Left lung (tissue), 10 donors: ENCODE data around the gene PGLYRP2. TPM values are rescaled to one million over a fixed set of nuclear protein-coding genes. Genes with fewer than 3 reads are reported as not detected.
"Not testable (repeated sequence)": the region's sequence is repeated elsewhere in the genome, so short reads cannot be mapped to it uniquely, and the experiment has no call there.

ENCODE experiments used
- ATAC-seq: fragments of 200-7000 bp; cut with Tn5 transposase; one replicate; pipeline ENCODE4 v1.9.1; 2020; ENCODE audit warnings: moderate library complexity
- DNase-seq, 4 donors: peaks; one replicate each; pipeline ENCODE4 v3.0.0-alpha.2; 2013 to 2020
- H3K27ac ChIP-seq, 2 donors: fragments of 200-600 bp; sonication (generic) in 1 of 2; one replicate each; pipeline versions ENCODE4 v1.5.0 to v1.8.0; 2020 to 2021
- H3K27me3 ChIP-seq, 2 donors: fragments of 200-600 bp; sonication (generic) in 1 of 2; one replicate each; pipeline versions ENCODE4 v1.5.0 to v1.8.0; 2020 to 2021
- H3K36me3 ChIP-seq, 2 donors: fragments of 200-600 bp; sonication (generic) in 1 of 2; one replicate each; pipeline versions ENCODE4 v1.5.0 to v1.8.0; 2020 to 2021
- H3K4me1 ChIP-seq, 2 donors: fragments of 200-600 bp; one replicate each; pipeline ENCODE4 v1.8.0; 2021
- H3K4me3 ChIP-seq, 2 donors: fragments of 200-600 bp; sonication (generic) in 1 of 2; one replicate each; pipeline versions ENCODE4 v1.5.0 to v1.8.0; 2020 to 2021; ENCODE audit warnings: mild to moderate bottlenecking in 1 of 2
- H3K9me3 ChIP-seq, 2 donors: fragments of 200-600 bp; sonication (generic) in 1 of 2; one replicate each; pipeline versions ENCODE4 v1.5.0 to v1.8.0; 2020 to 2021
- CTCF ChIP-seq, 2 donors: fragments of 200-600 bp; sonication (generic) in 1 of 2; IDR thresholded peaks; one replicate each; pipeline versions ENCODE4 v1.5.0 to v1.8.0; 2021; ENCODE audit warnings: antibody characterized with exemption in 2 of 2
- intact Hi-C, 2 donors: fragments of 100-400 bp; cut with DNase I; formaldehyde crosslinking; loops; one replicate each; pipeline versions ENCODE4 v1.11.2 to v1.14.2; 2022
- polyA plus RNA-seq, 6 donors: library from polyadenylated mRNA; unstranded; fragments of 120-200 nt; gene quantifications; one replicate each; pipeline ENCODE4 v1.2.1, GENCODE V29; 2013; ENCODE audit not compliant: insufficient read length in 6 of 6
- total RNA-seq, 2 donors: library from RNA; stranded (reverse); fragmentation: NEBNext Ultra II Directional; extraction: Animal tissue kit (Norgen Biotek cat#: 25700); gene quantifications; one replicate each; pipeline ENCODE4 v1.2.1, GENCODE V29; 2021
- donor health status: DM: no; HTN: yes; CAD: no.
- donor health status: DM: no; HTN: no; CAD: no.

The PGLYRP2 gene
- total and polyA plus RNA-seq, 8 donors = not detected

- Histone ChIP-seq H3K36me3 (no peaks in the 10 kb centered on the region), H3K4me3 (no peak overlapping the region), H3K4me1 (no peaks in the 10 kb centered on the region), H3K9me3 (no peaks in the 10 kb centered on the region), H3K27ac (no peak overlapping the region), H3K27me3 (peaks cover 0 to 10% of the 10 kb centered on the region in 2 donors)
- intact Hi-C loops = no loop called here
- DNase-seq (no peak), ATAC-seq (no peak)
- no peak for TF ChIP-seq CTCF (IDR thresholded peaks at IDR 0.05)
These were observed 3.0 kb downstream of the PGLYRP2 start for GRCh38 chr19:15476325-15476724.

- no peak overlapping the region for H3K27ac ChIP-seq
- no peak for ATAC-seq
- DNase-seq = no peak
- no peaks in the 10 kb centered on the region for H3K36me3 ChIP-seq
- H3K27me3 ChIP-seq = peaks cover 0 to 17% of the 10 kb centered on the region in 2 donors
- intact Hi-C loops = no loop called here
- H3K4me3 ChIP-seq = no peak overlapping the region
- no peak for TF ChIP-seq CTCF (IDR thresholded peaks at IDR 0.05)
- no peaks in the 10 kb centered on the region for H3K9me3 ChIP-seq
- H3K4me1 ChIP-seq = no peaks in the 10 kb centered on the region
These were observed 3.7 kb downstream of the PGLYRP2 start for GRCh38 chr19:15475611-15476010.

GRCh38 chr19:15475169-15475568 lies 4.1 kb downstream of the PGLYRP2 start:
- ATAC-seq (no peak), DNase-seq (no peak)
- no peaks in the 10 kb centered on the region for H3K4me1 ChIP-seq
- intact Hi-C loops = no loop called here
- H3K9me3 ChIP-seq = no peaks in the 10 kb centered on the region
- no peak overlapping the region for H3K4me3 ChIP-seq
- no peaks in the 10 kb centered on the region for H3K36me3 ChIP-seq
- H3K27ac ChIP-seq = no peak overlapping the region
- no peak for TF ChIP-seq CTCF (IDR thresholded peaks at IDR 0.05)
- H3K27me3 ChIP-seq = peaks cover 0 to 21% of the 10 kb centered on the region in 2 donors

GRCh38 chr19:15473821-15474220 lies 5.5 kb downstream of the PGLYRP2 start:
- H3K27me3 ChIP-seq = peaks cover 10 to 35% of the 10 kb centered on the region in 2 donors
- DNase-seq, H3K36me3 ChIP-seq, H3K27ac ChIP-seq, H3K9me3 ChIP-seq, ATAC-seq, H3K4me3 ChIP-seq, intact Hi-C loops: not testable (repeated sequence)
- H3K4me1 ChIP-seq = peaks cover 0 to 12% of the 10 kb centered on the region in 2 donors

GRCh38 chr19:15471639-15472101 lies 7.6 kb downstream of the PGLYRP2 start:
- H3K27me3 ChIP-seq = peaks cover 10 to 36% of the 10 kb centered on the region in 2 donors
- ATAC-seq = no peak
- no peak for TF ChIP-seq CTCF (IDR thresholded peaks at IDR 0.05)
- H3K36me3 ChIP-seq = no peaks in the 10 kb centered on the region
- peak in 1 of 4 donors; percentile 76 for DNase-seq
- H3K27ac ChIP-seq = no peak overlapping the region
- peaks cover under 1 to 29% of the 10 kb centered on the region in 2 donors for H3K4me1 ChIP-seq
- H3K4me3 ChIP-seq = no peak overlapping the region
- H3K9me3 ChIP-seq = no peaks in the 10 kb centered on the region
- intact Hi-C loops = no loop called here
